GM12864 (cell line): ENCODE results near the gene BCAP29.

Experiments used
- DNase-seq: peaks from one replicate; pipeline ENCODE4 v3.0.0-alpha.2; 2011; ENCODE audit warnings: low read depth
- H3K4me3 ChIP-seq: 2 replicates; pipeline ENCODE4 v1.5.1; 2011; ENCODE audit warnings: mild to moderate bottlenecking, low read depth, low read length, control low read depth
- TF ChIP-seq, protein P1 (sequence below): IDR thresholded peaks from 2 replicates; pipeline ENCODE4 v1.5.1; 2011; ENCODE audit warnings: low read depth, mild to moderate bottlenecking, moderate library complexity, low read length, control low read depth, inconsistent platforms; ENCODE audit errors: missing control alignments

BCAP29 gene

DNA sequence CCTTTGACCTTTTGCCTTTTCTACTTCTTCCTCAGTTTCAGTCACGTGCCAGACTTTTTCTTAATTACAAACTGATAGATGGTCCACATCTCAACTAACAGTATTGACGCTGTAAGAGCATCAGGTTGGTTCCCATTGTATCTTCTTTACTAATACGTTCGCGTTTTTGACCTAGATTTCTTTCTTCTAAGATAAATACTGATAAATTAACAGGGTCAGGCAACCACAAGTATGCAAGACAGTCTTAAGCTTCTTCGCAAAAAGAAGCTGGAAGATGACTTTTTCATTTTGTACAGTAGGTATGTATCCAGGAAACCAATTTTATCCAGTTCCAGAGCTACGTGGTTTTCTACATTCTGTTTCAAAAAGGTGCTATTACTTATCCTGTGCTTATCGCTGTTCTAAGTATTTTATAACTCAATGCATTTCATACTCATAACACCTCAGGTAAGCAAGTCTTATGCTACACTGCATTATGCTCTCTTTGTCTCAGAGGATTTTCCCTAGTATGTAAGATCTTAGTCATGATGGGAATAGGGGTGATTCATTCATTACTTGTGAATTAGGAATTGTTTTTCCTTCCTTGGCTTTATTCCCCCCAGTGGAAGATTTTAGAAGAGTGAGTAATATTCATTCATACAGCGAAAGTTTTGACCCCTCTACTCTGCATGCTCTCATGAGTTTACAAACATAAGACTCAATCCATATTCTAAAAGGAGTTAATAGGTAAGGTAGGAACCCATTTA lies 15.3 kb upstream of the BCAP29 start:
- H3K4me3 ChIP-seq, result peak overlapping the region; percentile 85
- no peak for DNase-seq
- TF ChIP-seq, protein P1, sequence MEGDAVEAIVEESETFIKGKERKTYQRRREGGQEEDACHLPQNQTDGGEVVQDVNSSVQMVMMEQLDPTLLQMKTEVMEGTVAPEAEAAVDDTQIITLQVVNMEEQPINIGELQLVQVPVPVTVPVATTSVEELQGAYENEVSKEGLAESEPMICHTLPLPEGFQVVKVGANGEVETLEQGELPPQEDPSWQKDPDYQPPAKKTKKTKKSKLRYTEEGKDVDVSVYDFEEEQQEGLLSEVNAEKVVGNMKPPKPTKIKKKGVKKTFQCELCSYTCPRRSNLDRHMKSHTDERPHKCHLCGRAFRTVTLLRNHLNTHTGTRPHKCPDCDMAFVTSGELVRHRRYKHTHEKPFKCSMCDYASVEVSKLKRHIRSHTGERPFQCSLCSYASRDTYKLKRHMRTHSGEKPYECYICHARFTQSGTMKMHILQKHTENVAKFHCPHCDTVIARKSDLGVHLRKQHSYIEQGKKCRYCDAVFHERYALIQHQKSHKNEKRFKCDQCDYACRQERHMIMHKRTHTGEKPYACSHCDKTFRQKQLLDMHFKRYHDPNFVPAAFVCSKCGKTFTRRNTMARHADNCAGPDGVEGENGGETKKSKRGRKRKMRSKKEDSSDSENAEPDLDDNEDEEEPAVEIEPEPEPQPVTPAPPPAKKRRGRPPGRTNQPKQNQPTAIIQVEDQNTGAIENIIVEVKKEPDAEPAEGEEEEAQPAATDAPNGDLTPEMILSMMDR, result no peak

DNA sequence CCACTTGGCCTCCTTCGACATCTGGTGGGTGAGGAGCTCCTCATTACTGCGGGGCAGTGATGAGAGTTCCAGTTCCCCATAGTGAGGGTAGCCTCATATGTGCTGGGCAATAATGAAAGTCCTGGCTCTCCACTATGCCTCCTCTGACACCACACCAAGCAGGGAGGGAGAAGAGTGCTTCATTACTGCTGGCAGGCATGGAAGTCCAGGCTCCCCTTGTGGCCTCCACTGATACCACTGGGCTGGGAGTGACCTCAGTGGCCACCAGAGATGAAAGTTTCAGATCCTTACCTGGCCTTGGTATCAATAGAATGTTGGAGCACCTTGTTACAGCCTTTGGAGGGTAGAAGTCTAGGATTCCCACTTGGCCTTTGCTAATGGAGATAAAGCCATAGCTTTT lies 9.7 kb upstream of the BCAP29 start:
- TF ChIP-seq, protein P1, result no peak
- H3K4me3 ChIP-seq, result no peak overlapping the region
- no peak for DNase-seq

DNA sequence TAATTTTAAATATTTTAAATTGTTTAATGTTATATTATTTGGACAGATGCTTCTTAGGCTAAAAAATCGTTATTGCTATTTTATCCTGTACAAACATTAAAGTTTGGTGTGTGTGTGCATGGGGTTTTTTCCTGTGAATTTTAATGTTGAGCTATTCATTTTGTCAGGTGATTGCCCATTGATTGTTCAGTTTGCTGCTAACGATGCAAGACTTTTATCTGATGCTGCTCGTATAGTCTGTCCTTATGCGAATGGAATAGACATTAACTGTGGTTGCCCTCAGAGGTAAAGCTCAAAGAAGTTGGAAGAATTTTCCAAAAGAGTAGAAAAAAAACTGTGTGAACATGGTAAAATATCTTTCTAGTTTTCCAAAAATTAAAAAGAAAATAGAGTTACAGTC lies 6.5 kb upstream of the BCAP29 start:
- DNase-seq, result no peak
- H3K4me3 ChIP-seq, result no peak overlapping the region
- TF ChIP-seq, protein P1, result no peak

DNA sequence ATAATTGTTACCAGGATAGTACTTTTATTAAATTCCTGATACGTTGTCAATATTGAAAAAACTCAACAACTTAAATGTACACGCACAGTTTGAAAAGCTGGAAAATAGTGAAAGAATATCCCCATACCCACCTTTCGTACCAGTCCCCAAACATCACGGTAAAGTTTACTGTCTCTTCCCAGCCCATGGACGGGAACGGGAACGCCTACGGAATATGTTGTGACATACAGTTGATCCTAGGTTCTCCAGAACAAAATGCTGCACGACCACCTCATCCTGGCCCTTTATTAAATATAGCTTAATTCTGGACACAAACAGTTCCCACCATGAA lies 527 bp upstream of the BCAP29 start:
- H3K4me3 ChIP-seq, result peak overlapping the region; percentile 97
- TF ChIP-seq, protein P1, result no peak
- DNase-seq, result no peak

DNA sequence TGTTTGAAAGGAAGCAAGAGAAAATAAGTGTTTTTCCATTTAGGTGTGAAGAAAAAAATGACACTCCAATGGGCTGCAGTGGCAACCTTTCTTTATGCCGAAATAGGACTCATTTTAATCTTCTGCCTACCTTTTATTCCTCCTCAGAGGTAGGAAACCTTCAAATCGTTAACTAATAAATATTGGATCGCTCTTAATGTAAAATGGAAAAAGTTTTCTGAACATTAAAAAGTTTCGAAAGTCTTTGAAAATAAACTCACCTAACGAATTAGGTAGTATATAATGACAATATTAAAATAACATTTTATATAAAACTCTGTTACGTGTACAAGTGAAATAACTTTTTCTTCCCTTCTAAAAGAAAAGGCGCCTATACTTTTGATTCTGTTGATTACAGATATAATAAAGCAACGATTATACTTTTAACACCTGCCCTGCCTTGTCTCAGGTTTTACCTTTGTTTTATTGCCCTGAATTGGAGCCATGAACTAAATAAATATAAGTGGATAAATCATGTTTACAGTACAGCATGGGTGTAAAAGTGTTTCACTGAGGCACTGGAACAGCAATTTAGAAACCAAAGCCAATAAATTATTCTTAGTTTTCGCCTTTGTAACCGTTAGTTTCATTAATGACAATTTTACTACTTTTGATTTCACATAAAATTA lies 804 bp downstream of the BCAP29 start:
- DNase-seq, result no peak
- TF ChIP-seq, protein P1, result no peak

DNA sequence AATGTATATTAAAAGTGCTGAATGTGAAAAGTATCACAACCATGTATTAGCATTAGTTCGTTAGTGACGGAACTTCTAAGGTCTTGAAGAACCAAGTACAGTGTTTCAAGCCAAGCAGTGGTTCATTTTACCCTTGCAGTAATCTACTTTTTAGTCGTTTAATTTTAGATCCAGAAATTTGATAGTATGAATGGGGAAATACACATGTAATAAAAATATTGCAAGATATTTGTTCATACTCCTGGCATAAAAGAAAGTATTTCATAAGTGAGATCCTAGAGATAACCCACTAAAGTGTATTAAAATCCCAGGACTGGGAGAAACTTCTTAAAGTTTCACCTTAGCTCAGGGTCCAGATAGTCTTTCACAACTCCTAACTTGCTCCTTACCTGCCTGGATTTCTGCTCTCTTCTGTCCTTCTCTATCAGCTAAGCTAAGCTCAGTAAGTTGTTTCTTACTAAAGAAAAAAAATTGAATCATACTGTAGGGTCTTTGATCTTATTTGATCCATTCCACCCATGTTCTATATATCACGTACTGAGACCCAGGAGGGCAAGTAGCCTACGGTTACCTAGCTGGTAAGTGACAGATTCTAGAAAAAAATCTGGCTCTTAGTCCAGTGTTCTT lies 1.5 kb downstream of the BCAP29 start:
- H3K4me3 ChIP-seq, result no peak overlapping the region; the same call in 1 of the 2 replicates
- no peak for DNase-seq
- TF ChIP-seq, protein P1, result no peak

More for the DNA sequence above, 804 bp downstream of the BCAP29 start:
- peak overlapping the region; percentile 97 for H3K4me3 ChIP-seq
